ENCODE measurements around the gene RBM10.
A peak's percentile ranks its signal among the peaks of the same experiment; 100 is the strongest.

Gene RBM10

GRCh38 chrX:47178337-47178736 is 33.3 kb downstream of the RBM10 start:
- no peak for DNase-seq

GRCh38 chrX:47179221-47179927 is 34.4 kb downstream of the RBM10 start:
- no peak for DNase-seq

- no peak for DNase-seq
These were observed 34.9 kb downstream of the RBM10 start for GRCh38 chrX:47179928-47180255.

GRCh38 chrX:47180346-47180745 is 35.3 kb downstream of the RBM10 start:
- DNase-seq, result no peak

- no peak for DNase-seq
These were observed 36.3 kb downstream of the RBM10 start for GRCh38 chrX:47181301-47181700.

- DNase-seq, result no peak
These were observed 37.2 kb downstream of the RBM10 start for GRCh38 chrX:47182106-47182700.

- DNase-seq, result no peak
These were observed 39.5 kb downstream of the RBM10 start for GRCh38 chrX:47184486-47184885.

GRCh38 chrX:47185241-47185640 is 40.2 kb downstream of the RBM10 start:
- no peak for DNase-seq

GRCh38 chrX:47186096-47186740 is 41.2 kb downstream of the RBM10 start:
- no peak for DNase-seq

GRCh38 chrX:47187106-47187677 is 42.2 kb downstream of the RBM10 start:
- no peak for DNase-seq

- DNase-seq, result no peak
These were observed 44.9 kb downstream of the RBM10 start for GRCh38 chrX:47189906-47190305.

- peak; percentile 75 to 80 for DNase-seq
These were observed 45.6 kb downstream of the RBM10 start for GRCh38 chrX:47190445-47191269.

GRCh38 chrX:47191331-47191730 is 46.3 kb downstream of the RBM10 start:
- DNase-seq, result peak; percentile 49 to 55

- DNase-seq, result no peak
These were observed 46.9 kb downstream of the RBM10 start for GRCh38 chrX:47191806-47192401.

GRCh38 chrX:47193475-47194193 is 48.6 kb downstream of the RBM10 start, which contains the start of gene UBA1:
UBA1 (plus strand) TSS chrX:47193829; CDS start chrX:47198803, 4,974 bp downstream.
- peak; percentile 90 to 99 for DNase-seq

GRCh38 chrX:47194194-47194787 is 49.3 kb downstream of the RBM10 start:
- DNase-seq, result no peak

GRCh38 chrX:47196098-47196497 is 51.1 kb downstream of the RBM10 start:
- no peak for DNase-seq

- no peak for DNase-seq
These were observed 52.5 kb downstream of the RBM10 start for GRCh38 chrX:47197526-47197925.

GRCh38 chrX:47198026-47198686 is 53.1 kb downstream of the RBM10 start:
- DNase-seq, result no peak

- DNase-seq, result no peak
These were observed 53.7 kb downstream of the RBM10 start for GRCh38 chrX:47198687-47199080.

GRCh38 chrX:47199286-47199685 is 54.3 kb downstream of the RBM10 start:
- no peak for DNase-seq

Measured in activated CD4-positive, alpha-beta T cell treated with anti-CD3 and anti-CD28 coated beads for 4 hours (primary cell).